ENCODE data around the gene CALD1. TPM values are rescaled to one million over a fixed set of nuclear protein-coding genes. Genes with fewer than 3 reads are reported as not detected.

The CALD1 gene
- total RNA-seq, 1 experiment from 2014 or later: 107 TPM

- Mint-ChIP-seq H3K4me3 (no peak overlapping the region), H3K27ac (no peak overlapping the region), H3K27me3 (ENCODE audit: low read depth) (no peaks in the 10 kb centered on the region), H3K9me3 (no peaks in the 10 kb centered on the region), H3K36me3 (ENCODE audit: insufficient read depth in 1 of 3, low read depth in 3 of 3) (peaks cover 2 to 5% (median 5%) of the 10 kb centered on the region in 3 experiments; a peak in 5 of 7 replicates), H3K4me1 (peaks cover 11 to 17% of the 10 kb centered on the region in 2 experiments)
- no peak overlapping the region for H2AFZ ChIP-seq (ENCODE audit: low read length)
- H2BK120ac ChIP-seq (ENCODE audit: low read depth, low read length, poor library complexity, severe bottlenecking): no peak overlapping the region
- DNase-seq: no peak
- H3K9me3 ChIP-seq (ENCODE audit: control insufficient read depth, low read depth, low read length): no peaks in the 10 kb centered on the region
- H3K9ac ChIP-seq (ENCODE audit: extremely low read depth, insufficient read length, low read length): no peak overlapping the region
- 0 out of 2 replicates have a peak, but pooled peaks cover 1% of the 10 kb centered on the region for H3K79me2 ChIP-seq (ENCODE audit: insufficient read depth, low read length)
- H3K56ac ChIP-seq (ENCODE audit: insufficient read length, low read depth, low read length): no peak overlapping the region
- no peak overlapping the region for H2BK12ac ChIP-seq (ENCODE audit: insufficient read length, low read depth, low read length)
- no peak overlapping the region for H4K91ac ChIP-seq (ENCODE audit: insufficient read length, low read depth, low read length)
- H3K79me1 ChIP-seq (ENCODE audit: insufficient read depth, low read depth, low read length, poor library complexity, severe bottlenecking): no peaks in the 10 kb centered on the region
- no peak overlapping the region for H2BK5ac ChIP-seq (ENCODE audit: insufficient read length, low read length)
- no peak overlapping the region for H3K14ac ChIP-seq (ENCODE audit: insufficient read depth, low read length)
- no peaks in the 10 kb centered on the region for H3K27me3 ChIP-seq (ENCODE audit: insufficient read depth, low read length)
- H3K23ac ChIP-seq (ENCODE audit: insufficient read length, low read depth, low read length): no peak overlapping the region
- no peaks in the 10 kb centered on the region for H4K20me1 ChIP-seq (ENCODE audit: control insufficient read depth, insufficient read depth, insufficient read length)
- H3K18ac ChIP-seq (ENCODE audit: insufficient read length, low read depth, low read length): no peak overlapping the region
- H3K4me1 ChIP-seq (ENCODE audit: insufficient read depth, low read length): no peaks in the 10 kb centered on the region
- H3T11ph ChIP-seq (ENCODE audit: low read length): no peak overlapping the region
- TF ChIP-seq CTCF (conservative IDR thresholded peaks at IDR 0.05): no peak
- no peak overlapping the region for H3K27ac ChIP-seq (ENCODE audit: insufficient read length, low read depth, low read length)
- H4K8ac ChIP-seq (replicated peaks; ENCODE audit: insufficient read length, low read depth, low read length): no peak overlapping the region
- no peak overlapping the region for H3K4me2 ChIP-seq (ENCODE audit: insufficient read depth, insufficient read length, low read length)
- no peak overlapping the region for H2BK15ac ChIP-seq (ENCODE audit: low read depth, low read length)
- no peak overlapping the region for H4K5ac ChIP-seq (ENCODE audit: insufficient read length, low read depth, low read length)
- no peak overlapping the region for H3K4ac ChIP-seq (ENCODE audit: low read depth, low read length)
- H2BK20ac ChIP-seq (ENCODE audit: low read depth, low read length, poor library complexity, severe bottlenecking): no peak overlapping the region
- H3K23me2 ChIP-seq (ENCODE audit: insufficient read length, low read depth, low read length, poor library complexity, severe bottlenecking): no peaks in the 10 kb centered on the region
- no peak overlapping the region for H2AK5ac ChIP-seq (ENCODE audit: insufficient read length, low read length)
Observed at GRCh38 chr7:134839298-134839697, 59.9 kb downstream of the CALD1 start.

All from H9 (cell line).